ENCODE results near the gene COMMD3.

COMMD3 gene

GRCh38 chr10:22364407-22365140, 48.4 kb downstream of the COMMD3 start:
- DNase-seq: no peak

- DNase-seq: no peak
These were observed 49.0 kb downstream of the COMMD3 start for GRCh38 chr10:22365233-22365632.

GRCh38 chr10:22365644-22366434, 49.7 kb downstream of the COMMD3 start:
- no peak for DNase-seq

- no peak for DNase-seq
These were observed 50.2 kb downstream of the COMMD3 start for GRCh38 chr10:22366435-22366703.

GRCh38 chr10:22366771-22367170, 50.6 kb downstream of the COMMD3 start:
- no peak for DNase-seq

GRCh38 chr10:22367471-22367870, 51.3 kb downstream of the COMMD3 start:
- no peak for DNase-seq

- no peak for DNase-seq
These were observed 52.2 kb downstream of the COMMD3 start for GRCh38 chr10:22368402-22368801.

- DNase-seq: no peak
These were observed 52.8 kb downstream of the COMMD3 start for GRCh38 chr10:22368981-22369380.

- no peak for DNase-seq
These were observed 53.4 kb downstream of the COMMD3 start for GRCh38 chr10:22369434-22370072.

All from nucleus accumbens (tissue), 56 donors.